Measurements from ENCODE around the gene HYCC1.

- TF ChIP-seq CTCF (conservative IDR thresholded peaks at IDR 0.05) = no peak
- no peak for TF ChIP-seq ZFX (IDR thresholded peaks at IDR 0.05)
Measured at GRCh38 chr7:22979251-22979650, 34.7 kb downstream of the HYCC1 start.

All from C4-2B (cell line).